Stimulated activated CD4-positive, alpha-beta T cell treated with anti-CD3 and anti-CD28 coated beads, Interleukin-4, amount 100 ng/mL, for 24 hours (primary cell): ENCODE measurements around the gene MUC5B.
"Not testable (repeated sequence)": the region's sequence is repeated elsewhere in the genome, so short reads cannot be mapped to it uniquely, and the experiment has no call there.

Experiments
- DNase-seq: peaks from one replicate; pipeline ENCODE4 v3.0.0-alpha.2; 2020

Gene MUC5B

GRCh38 chr11:1252371-1253102 lies 29.7 kb downstream of the MUC5B start:
- no peak for DNase-seq

DNA sequence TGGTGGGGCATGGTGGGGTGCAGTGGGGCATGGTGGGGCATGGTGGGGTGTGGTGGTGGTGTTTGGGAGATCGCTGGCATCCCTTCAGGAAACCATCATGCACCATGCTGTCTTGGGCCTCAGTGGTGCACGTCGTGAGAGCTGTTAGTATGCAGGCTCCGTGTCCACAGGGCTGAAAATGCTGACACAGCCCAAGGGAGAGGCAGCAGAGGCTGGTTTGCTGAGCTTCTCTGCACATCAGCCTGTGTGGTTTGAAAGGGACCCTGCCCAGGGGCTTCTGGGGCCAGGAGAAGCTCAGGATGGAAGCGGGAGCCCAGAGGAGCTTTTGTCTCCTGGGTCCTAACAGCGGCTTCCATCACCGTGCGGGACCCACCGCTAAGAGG lies 30.2 kb downstream of the MUC5B start:
- no peak for DNase-seq

- no peak for DNase-seq
Measured at GRCh38 chr11:1254086-1254648, 31.3 kb downstream of the MUC5B start.

DNA sequence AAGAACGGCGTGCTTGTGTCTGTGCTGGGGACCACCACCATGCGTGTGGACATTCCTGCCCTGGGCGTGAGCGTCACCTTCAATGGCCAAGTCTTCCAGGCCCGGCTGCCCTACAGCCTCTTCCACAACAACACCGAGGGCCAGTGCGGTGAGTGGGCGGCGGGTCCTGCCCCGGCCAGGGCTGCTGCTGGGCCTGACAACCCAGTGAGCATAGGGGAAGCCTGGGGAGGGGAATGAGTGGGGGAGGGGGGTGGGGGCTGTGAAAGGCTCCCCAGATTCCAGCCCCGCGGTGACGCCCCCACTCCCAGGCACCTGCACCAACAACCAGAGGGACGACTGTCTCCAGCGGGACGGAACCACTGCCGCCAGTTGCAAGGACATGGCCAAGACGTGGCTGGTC lies 31.9 kb downstream of the MUC5B start:
- no peak for DNase-seq

DNA sequence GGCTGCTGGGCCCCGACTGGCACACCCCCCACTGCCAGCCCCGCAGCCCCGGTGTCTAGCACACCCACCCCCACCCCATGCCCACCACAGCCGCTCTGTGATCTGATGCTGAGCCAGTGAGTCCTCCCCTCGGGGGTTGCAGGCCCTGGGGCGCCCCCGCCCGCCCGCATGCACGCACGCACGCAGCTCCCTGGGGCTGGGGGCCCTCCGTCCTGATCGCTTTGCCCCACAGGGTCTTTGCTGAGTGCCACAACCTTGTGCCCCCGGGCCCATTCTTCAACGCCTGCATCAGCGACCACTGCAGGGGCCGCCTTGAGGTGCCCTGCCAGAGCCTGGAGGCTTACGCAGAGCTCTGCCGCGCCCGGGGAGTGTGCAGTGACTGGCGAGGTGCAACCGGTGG lies 32.3 kb downstream of the MUC5B start:
- no peak for DNase-seq

GRCh38 chr11:1256257-1257045 lies 33.6 kb downstream of the MUC5B start:
- no peak for DNase-seq

- DNase-seq, result no peak
Measured at GRCh38 chr11:1257366-1257765, 34.5 kb downstream of the MUC5B start.

GRCh38 chr11:1257916-1258315 lies 35.0 kb downstream of the MUC5B start:
- no peak for DNase-seq

- no peak for DNase-seq
Measured at GRCh38 chr11:1258401-1259075, 35.7 kb downstream of the MUC5B start.

DNA sequence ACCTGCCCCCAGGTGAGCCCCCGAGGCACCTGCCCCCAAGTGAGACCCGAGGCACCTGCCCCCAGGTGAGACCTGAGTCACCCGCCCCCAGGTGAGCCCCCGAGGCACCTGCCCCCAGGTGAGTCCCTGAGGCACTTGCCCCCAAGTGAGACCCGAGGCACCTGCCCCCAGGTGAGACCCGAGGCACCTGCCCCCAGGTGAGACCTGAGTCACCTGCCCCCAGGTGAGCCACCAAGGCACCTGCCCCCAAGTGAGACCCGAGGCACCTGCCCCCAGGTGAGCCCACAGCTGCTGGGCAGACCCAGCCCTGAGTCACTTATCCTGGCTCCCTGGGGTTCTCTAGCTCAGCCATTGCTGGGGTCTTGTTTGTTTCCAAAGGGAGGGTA lies 36.2 kb downstream of the MUC5B start:
- DNase-seq, result no peak

GRCh38 chr11:1259561-1259960 lies 36.7 kb downstream of the MUC5B start:
- DNase-seq, result no peak

GRCh38 chr11:1260023-1260501 lies 37.2 kb downstream of the MUC5B start:
- peak; percentile 33 for DNase-seq

- no peak for DNase-seq
Measured at GRCh38 chr11:1260620-1261019, 37.8 kb downstream of the MUC5B start.

- DNase-seq, result no peak
Measured at GRCh38 chr11:1261241-1262071, 38.6 kb downstream of the MUC5B start.

GRCh38 chr11:1262172-1263006 lies 39.5 kb downstream of the MUC5B start:
- DNase-seq, result peak; percentile 91

GRCh38 chr11:1263010-1263409 lies 40.1 kb downstream of the MUC5B start:
- no peak for DNase-seq

DNA sequence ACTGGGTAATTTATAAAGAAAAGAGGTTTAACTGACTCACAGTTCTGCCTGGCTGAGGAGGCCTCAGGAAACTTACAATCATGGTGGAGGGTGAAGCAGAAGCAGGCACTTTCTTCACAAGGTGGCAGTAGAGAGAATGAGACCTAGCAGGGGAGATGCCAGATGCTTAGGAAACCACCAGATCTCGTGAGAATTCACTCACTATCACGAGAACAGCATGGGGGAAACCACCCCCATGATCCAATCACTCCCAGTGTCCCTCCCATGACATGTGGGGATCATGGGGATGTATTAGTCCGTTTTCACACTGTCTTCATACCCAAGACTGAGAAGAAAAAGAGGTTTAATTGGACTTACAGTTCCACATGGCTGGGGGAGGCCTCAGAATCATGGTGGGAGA lies 41.6 kb downstream of the MUC5B start:
- DNase-seq, result peak; percentile 53

DNA sequence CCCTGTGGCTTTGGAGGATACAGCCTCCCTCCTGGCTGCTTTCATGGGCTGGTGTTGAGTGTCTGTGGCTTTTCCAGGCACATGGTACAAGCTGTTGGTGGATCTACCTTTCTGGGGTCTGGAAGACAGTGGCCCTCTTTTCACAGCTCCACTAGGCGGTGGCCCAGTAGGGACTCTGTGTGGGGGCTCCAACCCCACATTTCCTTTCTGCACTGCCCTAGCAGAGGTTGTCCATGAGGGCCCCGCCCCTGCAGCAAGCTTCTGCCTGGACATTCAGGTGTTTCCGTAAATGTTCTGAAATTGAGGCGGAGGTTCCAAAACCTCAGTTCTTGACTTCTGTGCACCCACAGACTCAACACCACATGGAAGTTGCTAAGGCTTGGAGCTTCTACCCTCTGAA lies 42.6 kb downstream of the MUC5B start:
- not testable (repeated sequence) for DNase-seq

- not testable (repeated sequence) for DNase-seq
Measured at GRCh38 chr11:1266976-1267375, 44.1 kb downstream of the MUC5B start.

- no peak for DNase-seq
Measured at GRCh38 chr11:1267441-1268100, 44.7 kb downstream of the MUC5B start.

GRCh38 chr11:1269957-1270356 lies 47.1 kb downstream of the MUC5B start:
- no peak for DNase-seq
